HUDEP-2 (cell line): Measurements from ENCODE around the gene ZNF792.
A peak's percentile ranks its signal among the peaks of the same experiment; 100 is the strongest.
"Not testable (repeated sequence)": the region's sequence is repeated elsewhere in the genome, so short reads cannot be mapped to it uniquely, and the experiment has no call there.

ENCODE experiments used
- DNase-seq, 76 experiments: peaks; one replicate each; lab custom pipeline; 2025; ENCODE audit not compliant: unreplicated experiment in 76 of 76; lab: John Stamatoyannopoulos, UW

ZNF792 gene

GRCh38 chr19:34932494-34932893, 31.5 kb downstream of the ZNF792 start:
- no peak for DNase-seq

- DNase-seq: peak in 74 of 76 experiments; percentile 20 to 95 (median 78)
Measured at GRCh38 chr19:34926685-34927375, 37.2 kb downstream of the ZNF792 start, which contains the start of gene ZNF30. Gene ZNF30 (plus strand): TSS chr19:34926903. CDS start chr19:34929948, 3,045 bp downstream.

GRCh38 chr19:34926361-34926684, 37.7 kb downstream of the ZNF792 start:
- DNase-seq: no peak

GRCh38 chr19:34925278-34925855, 38.7 kb downstream of the ZNF792 start:
- peak in 9 of 76 experiments; percentile 2 to 11 (median 6) for DNase-seq

GRCh38 chr19:34920090-34920786, 43.8 kb downstream of the ZNF792 start:
- not testable (repeated sequence) for DNase-seq

- DNase-seq: no peak
Measured at GRCh38 chr19:34918190-34918589, 45.8 kb downstream of the ZNF792 start.

- DNase-seq: not testable (repeated sequence)
Measured at GRCh38 chr19:34917144-34917543, 46.9 kb downstream of the ZNF792 start.

- no peak for DNase-seq
Measured at GRCh38 chr19:34910770-34911169, 53.3 kb downstream of the ZNF792 start.
